ENCODE measurements around the gene ARHGAP30.

The ARHGAP30 gene

DNA sequence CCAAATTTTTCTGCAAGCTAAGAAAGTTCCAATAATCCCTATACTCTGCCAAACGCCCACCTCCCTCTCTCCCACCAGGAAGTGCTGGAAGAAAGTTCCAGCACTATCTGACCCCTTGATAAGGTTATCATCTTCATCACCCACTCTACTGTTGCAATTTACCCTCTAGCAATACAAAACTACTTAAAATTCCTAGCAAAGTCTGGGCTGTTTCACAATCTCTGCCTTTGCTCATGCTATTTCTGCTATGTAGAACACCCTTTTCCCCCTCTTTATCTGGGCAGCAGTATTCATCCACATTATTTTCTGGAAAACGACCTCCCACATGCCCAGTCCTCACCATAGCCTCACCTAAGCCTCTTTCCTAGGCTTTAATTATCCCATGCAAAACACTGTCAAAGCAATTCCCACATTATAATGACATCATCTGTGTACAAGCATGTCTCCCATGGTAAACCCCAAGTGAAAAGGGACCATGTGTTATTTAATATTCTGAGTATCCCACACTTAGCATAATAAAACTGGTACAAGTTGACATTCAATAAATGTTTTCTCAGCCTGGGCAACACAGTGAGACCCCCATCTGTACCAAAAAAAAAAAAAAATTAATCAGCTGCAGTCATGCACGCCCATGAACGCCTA is 60.7 kb downstream of the ARHGAP30 start:
- DNase-seq: peak in 1 of 2 experiments; percentile 18

DNA sequence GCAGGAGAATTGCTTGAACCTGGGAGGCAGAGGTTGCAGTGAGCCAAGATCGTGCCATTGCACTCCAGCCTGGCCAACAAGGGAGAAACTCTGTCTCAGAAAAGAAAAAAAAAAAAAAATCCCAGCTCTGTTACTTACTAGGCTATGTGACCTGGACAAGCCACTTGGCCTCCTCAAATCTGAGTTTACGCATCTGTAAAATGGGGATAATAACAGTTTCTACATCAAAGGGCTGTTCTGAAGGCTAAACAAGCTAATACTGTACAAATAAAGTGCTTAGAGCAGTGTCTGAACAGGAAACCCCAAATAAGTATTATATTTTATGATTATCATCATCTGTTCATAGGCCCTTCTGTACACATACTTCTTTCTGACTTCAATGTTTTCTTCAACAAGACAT is 62.3 kb downstream of the ARHGAP30 start:
- no peak for DNase-seq

DNA sequence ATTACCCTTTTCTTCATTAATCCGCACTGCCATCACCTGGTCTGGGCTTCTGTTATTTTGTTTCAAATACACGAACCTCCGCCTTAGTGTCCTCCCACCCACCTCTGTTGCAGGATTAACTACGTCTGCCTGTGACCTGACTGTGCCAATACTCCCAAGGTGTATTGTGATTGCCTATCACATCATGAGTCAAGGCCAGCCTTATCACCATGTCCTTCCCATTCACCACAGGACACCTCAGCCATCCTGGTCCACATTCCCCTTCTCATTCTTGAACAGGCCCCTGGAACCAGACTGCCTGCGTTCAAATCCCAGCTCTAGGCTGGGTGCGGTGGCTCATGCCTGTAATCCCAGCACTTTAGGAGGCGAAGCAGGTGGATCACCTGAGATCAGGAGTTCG is 63.1 kb downstream of the ARHGAP30 start:
- no peak for DNase-seq

DNA sequence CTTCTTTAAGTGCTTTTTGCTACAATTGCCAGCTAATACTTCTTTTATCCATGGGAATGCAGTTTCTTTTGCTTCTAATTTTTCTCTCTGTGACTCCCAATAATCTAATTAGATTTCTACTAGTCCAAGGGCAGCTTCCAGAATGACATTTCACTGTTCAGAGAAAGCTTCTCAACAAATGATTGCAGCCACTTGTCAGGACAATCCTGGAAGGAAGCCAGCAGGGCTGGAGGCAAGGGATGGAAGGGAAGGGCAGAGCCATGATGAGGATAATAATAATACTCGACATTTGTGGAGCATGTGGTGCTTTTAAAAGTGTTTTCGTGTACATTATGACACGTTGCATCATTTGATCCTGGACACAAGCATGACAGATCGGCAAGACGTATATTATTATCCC is 68.2 kb downstream of the ARHGAP30 start:
- no peak for DNase-seq

DNA sequence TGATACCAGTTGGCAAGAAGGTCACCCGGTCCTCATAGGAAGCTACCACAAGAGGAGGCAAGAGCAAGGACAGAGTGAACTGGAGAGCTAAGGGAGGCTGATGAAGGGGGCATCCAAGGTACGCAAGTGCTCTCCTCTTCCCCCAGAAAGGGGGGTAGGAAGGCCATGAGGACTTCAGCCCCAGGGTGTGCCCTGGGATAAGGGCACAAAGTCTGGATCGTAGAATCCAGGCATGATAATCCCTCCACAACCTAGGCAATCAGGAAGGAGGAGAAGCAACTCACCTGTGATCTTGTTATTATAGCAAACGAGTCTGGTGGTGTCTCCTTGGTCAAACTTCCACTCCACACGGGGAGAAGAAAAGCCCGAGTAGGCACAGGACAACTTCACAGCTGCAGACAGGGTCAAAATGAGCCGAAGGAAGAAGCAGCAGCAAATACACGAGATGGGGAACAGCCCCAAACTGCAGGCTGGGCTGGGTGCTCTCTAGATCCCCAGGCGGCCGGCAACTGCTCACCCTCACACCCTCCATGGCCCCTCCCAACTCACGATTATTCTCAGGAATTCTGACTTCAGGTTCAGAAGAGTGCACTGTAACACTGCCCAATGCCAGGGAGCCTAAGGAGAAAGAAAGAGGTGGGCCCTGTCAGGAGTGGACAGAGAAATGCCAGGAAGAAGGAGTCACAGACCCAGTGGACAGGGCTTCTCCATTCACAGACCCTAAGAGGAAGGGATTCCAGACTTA is 68.8 kb downstream of the ARHGAP30 start:
- DNase-seq: no peak

DNA sequence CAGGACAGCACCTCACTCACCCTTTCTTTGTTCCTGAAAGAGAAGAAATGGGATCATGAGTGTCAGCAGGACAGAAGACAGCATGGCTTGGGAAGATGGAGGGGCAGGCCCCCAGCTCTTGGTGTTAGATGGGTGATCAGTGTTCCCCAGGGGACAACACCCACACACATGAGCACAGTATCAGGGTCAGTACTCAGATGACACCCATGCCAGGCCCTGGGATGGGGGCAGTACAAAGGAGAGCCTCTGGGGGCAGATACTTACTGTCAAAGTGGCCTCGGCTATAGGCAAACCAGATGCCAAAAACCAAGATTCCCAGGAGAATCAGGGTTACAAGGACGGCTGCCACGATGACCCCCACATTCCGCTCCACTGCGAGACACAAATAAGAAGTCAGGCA is 70.3 kb downstream of the ARHGAP30 start:
- no peak for DNase-seq

DNA sequence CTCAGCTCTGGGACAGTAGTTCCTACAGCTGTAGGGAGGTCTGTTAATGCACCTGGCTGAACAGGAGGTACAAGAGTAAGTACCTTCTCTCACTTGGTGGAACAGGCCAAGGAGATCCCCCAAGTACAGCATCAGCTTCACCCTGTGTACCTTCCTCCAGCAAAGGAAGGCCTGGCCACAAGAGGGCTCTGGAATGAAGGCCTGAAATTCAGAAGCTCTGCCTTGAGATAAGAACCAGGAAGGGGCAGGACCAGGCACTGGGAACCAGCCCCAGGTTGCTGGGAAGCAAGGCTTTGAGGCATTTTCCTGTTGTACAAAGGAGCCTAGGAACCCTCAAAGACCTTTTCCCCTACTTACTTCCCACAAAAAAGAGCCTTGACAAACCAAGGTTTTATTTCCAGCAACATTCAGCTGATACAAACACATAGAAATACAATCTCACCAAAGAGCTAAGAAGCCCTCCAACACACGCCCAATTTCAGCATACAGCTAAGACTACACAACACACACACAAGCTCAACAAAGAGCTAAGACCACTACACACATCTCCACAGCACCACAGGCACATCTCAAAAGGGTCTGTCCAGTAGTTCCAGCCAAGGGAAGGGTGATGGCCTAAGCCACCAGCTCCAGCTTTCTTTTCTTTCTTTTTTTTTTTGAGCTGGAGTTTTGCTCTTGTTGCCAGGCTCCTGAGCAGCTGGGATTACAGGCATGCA is 72.2 kb downstream of the ARHGAP30 start:
- DNase-seq: peak; percentile 34 to 53

Data from NCI-H526 (cell line).